ENCODE measurements around the gene XXYLT1.
"Not testable (repeated sequence)": the region's sequence is repeated elsewhere in the genome, so short reads cannot be mapped to it uniquely, and the experiment has no call there.

XXYLT1 gene, protein sequence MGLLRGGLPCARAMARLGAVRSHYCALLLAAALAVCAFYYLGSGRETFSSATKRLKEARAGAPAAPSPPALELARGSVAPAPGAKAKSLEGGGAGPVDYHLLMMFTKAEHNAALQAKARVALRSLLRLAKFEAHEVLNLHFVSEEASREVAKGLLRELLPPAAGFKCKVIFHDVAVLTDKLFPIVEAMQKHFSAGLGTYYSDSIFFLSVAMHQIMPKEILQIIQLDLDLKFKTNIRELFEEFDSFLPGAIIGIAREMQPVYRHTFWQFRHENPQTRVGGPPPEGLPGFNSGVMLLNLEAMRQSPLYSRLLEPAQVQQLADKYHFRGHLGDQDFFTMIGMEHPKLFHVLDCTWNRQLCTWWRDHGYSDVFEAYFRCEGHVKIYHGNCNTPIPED

DNA sequence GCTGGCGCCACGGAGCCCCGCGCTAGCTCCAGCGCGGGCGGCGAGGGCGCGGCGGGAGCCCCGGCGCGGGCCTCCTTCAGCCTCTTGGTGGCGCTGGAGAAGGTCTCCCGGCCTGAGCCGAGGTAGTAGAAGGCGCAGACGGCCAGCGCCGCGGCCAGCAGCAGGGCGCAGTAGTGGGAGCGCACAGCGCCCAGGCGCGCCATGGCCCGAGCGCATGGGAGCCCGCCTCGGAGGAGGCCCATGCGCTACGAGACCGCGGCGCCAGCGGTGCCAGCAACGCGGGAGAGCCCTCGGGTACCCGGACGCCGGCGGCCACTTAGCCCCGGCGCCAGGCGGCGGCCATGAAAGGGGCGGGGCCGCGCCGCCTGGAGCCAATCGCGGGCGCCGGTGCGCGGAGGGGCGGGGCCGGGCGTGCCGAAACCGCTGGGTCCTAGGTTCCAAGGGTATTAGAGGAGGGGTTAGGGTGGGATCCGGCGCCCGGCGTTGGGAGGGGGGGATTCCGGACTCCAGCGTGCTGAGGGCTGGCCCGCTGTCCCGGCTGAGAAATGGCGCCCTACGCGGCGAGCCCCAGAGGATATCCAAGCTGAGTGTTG lies at the start of gene XXYLT1:
XXYLT1 (minus strand) TSS at position 343 of the 593 bp plus-strand sequence; CDS start at position 242, 101 bp downstream.
- DNase-seq (ENCODE audit: low read depth): peak; percentile 89

DNA sequence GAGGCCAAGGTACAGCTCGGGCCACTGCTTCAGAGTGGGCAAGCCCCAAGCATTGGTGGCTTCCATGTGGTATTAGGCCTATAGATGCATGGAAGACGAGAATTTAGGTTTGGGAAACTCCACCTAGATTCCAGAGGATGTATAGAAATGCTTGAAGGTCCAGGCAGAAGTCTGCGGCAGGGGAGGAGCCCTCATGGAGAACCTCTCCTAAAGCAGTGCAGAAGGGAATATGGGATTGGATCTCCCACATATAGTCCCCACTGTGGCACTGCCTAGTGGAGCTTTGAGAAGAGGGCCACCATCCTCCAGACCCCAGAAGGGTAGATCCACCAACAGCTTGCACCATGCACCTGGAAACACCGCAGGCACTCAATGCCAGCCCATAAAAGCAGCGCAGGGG lies 48.1 kb upstream of the XXYLT1 start:
- no peak for DNase-seq (ENCODE audit: low read depth)

- no peak for DNase-seq (ENCODE audit: low read depth)
Measured at GRCh38 chr3:195312714-195313113, 41.8 kb upstream of the XXYLT1 start.

- no peak for DNase-seq (ENCODE audit: low read depth)
Measured at GRCh38 chr3:195307711-195308110, 36.8 kb upstream of the XXYLT1 start.

GRCh38 chr3:195306369-195306768 lies 35.4 kb upstream of the XXYLT1 start:
- DNase-seq (ENCODE audit: low read depth): no peak

DNA sequence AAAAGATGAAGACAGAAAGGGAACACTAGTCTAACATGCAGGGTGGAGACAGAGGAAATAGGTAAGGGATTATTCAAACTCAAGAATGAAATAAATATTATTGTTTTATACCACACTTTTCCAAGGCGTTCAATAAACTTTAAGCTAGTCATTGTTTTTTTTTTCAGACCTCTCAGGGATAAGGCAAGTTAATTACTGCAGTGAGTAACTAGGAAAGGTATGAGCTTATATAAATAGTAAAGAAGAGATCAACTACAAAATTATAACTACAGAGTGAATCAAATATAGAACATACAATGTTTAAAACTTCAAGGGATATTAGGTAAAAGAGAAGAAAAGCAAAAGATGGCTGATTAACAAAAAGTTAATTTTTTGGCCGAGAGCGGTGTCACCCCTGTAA lies 31.5 kb upstream of the XXYLT1 start:
- DNase-seq (ENCODE audit: low read depth): peak; percentile 48

DNA sequence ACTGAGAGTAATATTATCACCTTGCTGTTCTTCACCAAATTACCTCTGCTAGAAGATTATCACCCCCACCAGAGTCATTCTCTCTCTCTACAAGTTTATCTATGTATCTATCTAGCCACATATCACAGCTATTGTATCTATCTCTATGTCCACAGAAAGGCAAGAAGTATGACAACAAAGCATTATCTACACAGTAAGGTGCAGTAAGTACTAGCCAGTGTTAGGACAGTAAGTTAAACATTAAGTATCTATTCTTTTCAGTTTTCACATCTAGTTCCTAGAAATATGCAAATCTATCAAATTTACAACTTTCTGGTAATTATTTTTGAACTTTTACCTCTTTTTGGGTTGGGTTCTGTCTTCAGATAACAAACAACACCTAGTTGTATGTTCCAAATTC lies 26.5 kb upstream of the XXYLT1 start:
- DNase-seq (ENCODE audit: low read depth): no peak

DNA sequence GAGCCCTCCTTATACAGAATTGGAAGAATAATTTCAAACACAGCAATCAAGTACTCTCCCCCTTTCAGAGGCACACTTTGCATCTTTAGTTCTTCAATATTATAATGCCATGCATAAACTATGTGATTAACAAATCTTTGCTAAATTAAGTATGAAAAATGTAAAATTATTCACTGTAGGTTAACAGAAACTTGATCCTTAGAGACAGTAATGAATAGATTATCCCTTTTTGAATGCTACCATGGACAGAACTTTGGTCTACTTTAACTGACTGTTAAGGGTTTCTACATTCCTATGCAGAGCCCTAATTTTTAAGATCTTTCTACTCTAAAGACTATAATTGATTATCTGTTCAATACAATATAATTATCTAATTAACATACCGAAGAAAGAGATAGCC lies 25.7 kb upstream of the XXYLT1 start:
- DNase-seq (ENCODE audit: low read depth): no peak

DNA sequence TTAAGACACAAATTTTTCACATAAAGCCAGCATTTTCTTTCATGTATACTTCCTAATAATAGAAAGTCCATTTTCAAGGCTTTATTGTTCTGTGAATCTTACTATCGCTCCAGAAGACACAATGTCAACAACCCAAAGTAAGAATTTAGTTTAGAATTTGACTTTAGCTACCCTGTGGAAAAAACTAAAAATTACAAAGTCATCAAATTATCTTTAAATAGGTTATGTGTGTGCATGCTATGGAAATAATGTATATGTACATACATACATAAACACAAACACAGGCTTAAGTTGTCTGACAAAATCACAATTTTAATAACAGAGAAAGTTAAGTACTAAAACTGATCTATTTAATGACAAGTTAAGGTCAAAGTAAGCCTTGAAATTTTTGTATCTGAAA lies 20.2 kb upstream of the XXYLT1 start:
- no peak for DNase-seq (ENCODE audit: low read depth)

DNA sequence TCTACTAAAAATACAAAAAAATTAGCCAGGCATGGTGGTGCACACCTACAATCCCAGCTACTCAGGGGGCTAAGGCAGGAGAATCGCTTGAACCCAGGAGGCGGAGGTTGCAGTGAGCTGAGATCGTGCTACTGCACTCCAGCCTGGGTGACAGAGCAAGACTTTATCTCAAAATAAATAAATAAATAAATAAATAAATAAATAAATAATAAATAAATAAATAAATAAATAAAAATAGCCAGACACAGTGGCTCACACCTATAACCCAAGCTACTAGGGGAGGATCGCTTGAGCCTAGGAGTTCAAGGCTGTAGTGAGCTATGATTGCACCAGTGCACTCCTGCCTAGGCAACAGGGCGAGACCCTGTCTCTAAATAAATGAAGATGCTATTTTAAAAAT lies 19.7 kb upstream of the XXYLT1 start:
- DNase-seq (ENCODE audit: low read depth): not testable (repeated sequence)

GRCh38 chr3:195286115-195286872 lies 15.3 kb upstream of the XXYLT1 start:
- DNase-seq (ENCODE audit: low read depth): peak; percentile 84

GRCh38 chr3:195285372-195285771 lies 14.4 kb upstream of the XXYLT1 start:
- DNase-seq (ENCODE audit: low read depth): no peak

GRCh38 chr3:195284842-195285241 lies 13.9 kb upstream of the XXYLT1 start:
- DNase-seq (ENCODE audit: low read depth): no peak

DNA sequence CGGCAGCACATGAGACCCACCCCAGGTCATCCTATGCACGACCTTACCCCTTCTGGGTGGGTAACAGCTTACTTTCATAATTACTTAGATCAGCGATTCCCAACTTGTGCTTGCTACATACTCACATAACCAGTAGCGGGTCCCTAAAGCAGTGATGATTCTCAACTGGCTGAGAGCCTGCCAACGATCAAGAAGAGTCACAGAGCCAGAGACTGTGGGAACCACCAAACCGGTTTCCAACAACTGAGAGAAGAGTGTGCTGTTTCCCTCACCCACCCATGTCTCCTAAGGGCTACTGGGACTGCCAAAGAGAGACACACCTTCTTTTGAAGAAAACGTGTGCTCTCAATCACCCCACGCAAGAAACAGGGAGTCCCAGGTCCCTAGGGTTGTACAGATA lies 12.0 kb upstream of the XXYLT1 start:
- no peak for DNase-seq (ENCODE audit: low read depth)

- no peak for DNase-seq (ENCODE audit: low read depth)
Measured at GRCh38 chr3:195274259-195274966, 3.5 kb upstream of the XXYLT1 start.

DNA sequence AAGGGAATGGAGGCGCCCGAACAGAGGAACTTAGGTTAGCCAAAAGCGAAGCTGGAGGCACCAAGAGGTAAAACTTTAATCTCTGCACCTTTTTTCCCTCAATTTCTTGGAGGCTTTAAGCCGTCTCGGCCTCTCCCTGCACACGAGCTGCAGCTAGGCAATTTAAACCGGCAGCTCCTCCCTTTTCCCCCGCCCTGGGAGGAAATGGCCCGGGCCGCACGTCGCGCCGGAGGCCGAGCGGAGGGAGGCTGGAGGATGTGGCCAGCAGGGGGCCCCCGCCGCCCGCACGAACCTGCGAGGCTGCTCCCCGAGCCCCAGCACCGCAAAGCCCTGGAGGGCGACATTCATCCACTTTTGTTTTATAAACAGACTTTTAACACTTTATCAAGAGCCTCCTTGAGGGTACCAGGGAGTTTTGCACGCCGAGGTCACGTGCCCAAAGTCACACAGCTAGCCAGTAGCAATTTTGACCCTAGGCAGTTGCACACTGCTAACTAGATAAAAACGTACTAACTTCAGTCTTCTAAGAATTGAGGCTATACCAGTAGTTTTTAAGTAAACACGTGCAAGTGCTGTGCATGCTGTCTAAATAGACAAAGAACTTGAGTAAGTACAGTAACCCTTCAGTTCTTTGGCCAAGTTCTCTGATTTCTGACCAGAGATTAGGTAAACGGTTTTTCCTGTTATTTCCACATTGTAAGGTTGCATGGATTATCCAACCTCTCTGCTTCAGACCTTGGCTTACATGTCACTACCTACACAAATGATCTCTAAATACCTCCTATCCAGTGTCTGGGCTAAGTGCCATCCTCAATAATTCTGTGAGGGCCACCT lies 668 bp upstream of the XXYLT1 start:
- peak; percentile 90 for DNase-seq (ENCODE audit: low read depth)

- DNase-seq (ENCODE audit: low read depth): peak; percentile 71
Measured at GRCh38 chr3:195270079-195270816, 711 bp downstream of the XXYLT1 start.

- no peak for DNase-seq (ENCODE audit: low read depth)
Measured at GRCh38 chr3:195269375-195270078, 1.4 kb downstream of the XXYLT1 start.

DNA sequence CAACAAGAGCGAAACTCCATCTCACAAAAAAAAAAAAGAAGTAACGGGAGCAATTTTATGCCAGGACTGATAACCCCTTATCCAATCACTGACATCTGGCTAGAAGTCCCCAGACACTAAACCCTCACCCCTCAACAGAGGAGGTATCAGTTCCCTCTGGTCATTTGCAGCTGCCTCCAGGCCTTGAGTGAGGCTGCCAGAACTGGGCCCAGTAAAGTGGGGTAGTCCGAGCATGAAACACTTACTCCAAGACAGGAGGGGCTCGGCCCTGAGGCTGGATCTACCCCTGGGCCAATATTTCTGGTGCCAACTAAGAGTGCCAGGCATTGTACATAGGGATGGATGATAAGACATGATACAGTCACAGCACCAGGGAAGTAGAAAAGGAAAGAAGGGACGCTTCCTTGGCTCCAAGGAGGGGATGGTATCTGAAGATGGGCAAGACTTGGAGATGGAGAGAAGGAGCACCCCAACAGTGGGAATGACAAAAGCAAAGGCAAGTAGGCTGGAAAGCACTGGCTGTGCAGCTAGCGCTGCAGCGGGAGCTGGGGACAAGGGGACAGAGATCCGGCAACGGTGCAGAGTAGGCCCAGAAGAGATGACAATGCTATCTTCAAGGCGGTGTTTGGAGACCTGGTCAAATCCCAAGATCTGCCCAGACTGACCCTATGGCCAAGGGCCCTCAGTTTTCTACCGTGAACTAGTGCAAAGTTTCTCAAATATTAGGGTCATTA lies 2.2 kb downstream of the XXYLT1 start:
- no peak for DNase-seq (ENCODE audit: low read depth)

Data from ELR (cell line).